ENCODE data around the gene LDLRAD4.

LDLRAD4 gene

GRCh38 chr18:13438507-13439056, 220.0 kb downstream of the LDLRAD4 start:
- Histone ChIP-seq H4K91ac (ENCODE audit: low read depth, low read length, poor library complexity) (no peak overlapping the region), H3K4me2 (ENCODE audit: insufficient read depth, low read length, poor library complexity, severe bottlenecking) (no peak overlapping the region)
- WGBS, 2 donors (ENCODE audit: extremely low coverage in 2 of 2, insufficient read length in 2 of 2, insufficient replicate concordance in 1 of 2) = no CpG with 5 or more reads among the region's 4 CpGs

GRCh38 chr18:13439461-13439860, 220.9 kb downstream of the LDLRAD4 start:
- H3K14ac ChIP-seq (ENCODE audit: low read length) = no peak overlapping the region
- no CpG with 5 or more reads among the region's 7 CpGs for WGBS, 2 donors (ENCODE audit: extremely low coverage in 2 of 2, insufficient read length in 2 of 2, insufficient replicate concordance in 1 of 2)
- peaks cover 0 to 6% (median 0%) of the 10 kb centered on the region in 3 experiments for H3K27me3 ChIP-seq (ENCODE audit: control insufficient read depth in 3 of 3, insufficient read depth in 3 of 3, low read depth in 1 of 3, low read length in 3 of 3)
- no peak overlapping the region for H2BK15ac ChIP-seq (ENCODE audit: low read length)
- no peaks in the 10 kb centered on the region for H3K4me1 ChIP-seq (ENCODE audit: control insufficient read depth in 2 of 2, insufficient read depth in 1 of 2, low read depth in 1 of 2, low read length in 2 of 2)
- DNase-seq (ENCODE audit: low spot score) = no peak
- H3K23ac ChIP-seq (ENCODE audit: low read depth, low read length, poor library complexity) = no peak overlapping the region
- no peak overlapping the region for H3K4ac ChIP-seq (ENCODE audit: low read length)
- no peaks in the 10 kb centered on the region for H3K9me3 ChIP-seq (replicated peaks in 1 of 2; ENCODE audit: control insufficient read depth in 2 of 2, insufficient read depth in 1 of 2, low read depth in 1 of 2, low read length in 2 of 2)
- no peak overlapping the region for H2BK5ac ChIP-seq (ENCODE audit: low read length)
- no peak overlapping the region for H3K9ac ChIP-seq (ENCODE audit: low read depth, low read length, poor library complexity)
- H3K27ac ChIP-seq (replicated peaks; ENCODE audit: low read length) = no peak overlapping the region
- H2AFZ ChIP-seq (ENCODE audit: low read length) = no peak overlapping the region
- H2BK120ac ChIP-seq (ENCODE audit: low read depth, low read length) = no peak overlapping the region
- H3K4me3 ChIP-seq (ENCODE audit: low read length in 2 of 2) = no peak overlapping the region
- no peak overlapping the region for H4K8ac ChIP-seq (ENCODE audit: low read depth, low read length)
- no peak overlapping the region for H3K4me2 ChIP-seq (ENCODE audit: insufficient read depth, low read length, poor library complexity, severe bottlenecking)
- no peak overlapping the region for H4K91ac ChIP-seq (ENCODE audit: low read depth, low read length, poor library complexity)
- H3K18ac ChIP-seq (ENCODE audit: low read length) = peak overlapping the region; percentile 59
- H2BK12ac ChIP-seq (ENCODE audit: low read length) = no peak overlapping the region
- no peak overlapping the region for H2AK5ac ChIP-seq (ENCODE audit: low read depth, low read length)
- no peaks in the 10 kb centered on the region for H3K36me3 ChIP-seq (replicated peaks in 1 of 2; ENCODE audit: control insufficient read depth in 2 of 2, insufficient read depth in 2 of 2, low read length in 2 of 2)
- H3K79me1 ChIP-seq (ENCODE audit: low read depth, low read length) = no peaks in the 10 kb centered on the region

More at GRCh38 chr18:13438507-13439056, 220.0 kb downstream of the LDLRAD4 start:
- Histone ChIP-seq H3K27me3 (ENCODE audit: control insufficient read depth in 3 of 3, insufficient read depth in 3 of 3, low read depth in 1 of 3, low read length in 3 of 3) (peaks cover 0 to 3% (median 0%) of the 10 kb centered on the region in 3 experiments), H3K9me3 (replicated peaks in 1 of 2; ENCODE audit: control insufficient read depth in 2 of 2, insufficient read depth in 1 of 2, low read depth in 1 of 2, low read length in 2 of 2) (no peaks in the 10 kb centered on the region), H2BK5ac (ENCODE audit: low read length) (no peak overlapping the region), H3K9ac (ENCODE audit: low read depth, low read length, poor library complexity) (no peak overlapping the region), H3K4me3 (ENCODE audit: low read length in 2 of 2) (no peak overlapping the region), H2AK5ac (ENCODE audit: low read depth, low read length) (no peak overlapping the region), H2AFZ (ENCODE audit: low read length) (no peak overlapping the region), H3K27ac (replicated peaks; ENCODE audit: low read length) (no peak overlapping the region), H3K79me1 (ENCODE audit: low read depth, low read length) (no peaks in the 10 kb centered on the region), H3K4ac (ENCODE audit: low read length) (no peak overlapping the region), H3K36me3 (replicated peaks in 1 of 2; ENCODE audit: control insufficient read depth in 2 of 2, insufficient read depth in 2 of 2, low read length in 2 of 2) (no peaks in the 10 kb centered on the region), H3K23ac (ENCODE audit: low read depth, low read length, poor library complexity) (no peak overlapping the region), H2BK120ac (ENCODE audit: low read depth, low read length) (no peak overlapping the region), H2BK15ac (ENCODE audit: low read length) (no peak overlapping the region), H3K4me1 (ENCODE audit: control insufficient read depth in 2 of 2, insufficient read depth in 1 of 2, low read depth in 1 of 2, low read length in 2 of 2) (no peaks in the 10 kb centered on the region), H3K18ac (ENCODE audit: low read length) (no peak overlapping the region), H2BK12ac (ENCODE audit: low read length) (no peak overlapping the region), H3K14ac (ENCODE audit: low read length) (no peak overlapping the region), H4K8ac (ENCODE audit: low read depth, low read length) (no peak overlapping the region)
- no peak for DNase-seq (ENCODE audit: low spot score)

- H2BK12ac ChIP-seq (ENCODE audit: low read length) = no peak overlapping the region
- H3K27me3 ChIP-seq (ENCODE audit: control insufficient read depth in 3 of 3, insufficient read depth in 3 of 3, low read depth in 1 of 3, low read length in 3 of 3) = peaks cover 0 to 15% (median 5%) of the 10 kb centered on the region in 3 experiments
- DNase-seq (ENCODE audit: low spot score) = no peak
- no peak overlapping the region for H3K14ac ChIP-seq (ENCODE audit: low read length)
- H3K23ac ChIP-seq (ENCODE audit: low read depth, low read length, poor library complexity) = no peak overlapping the region
- no peak overlapping the region for H4K91ac ChIP-seq (ENCODE audit: low read depth, low read length, poor library complexity)
- no peaks in the 10 kb centered on the region for H3K4me1 ChIP-seq (ENCODE audit: control insufficient read depth in 2 of 2, insufficient read depth in 1 of 2, low read depth in 1 of 2, low read length in 2 of 2)
- no peak overlapping the region for H2AK5ac ChIP-seq (ENCODE audit: low read depth, low read length)
- peak overlapping the region; percentile 12 for H2BK15ac ChIP-seq (ENCODE audit: low read length)
- H3K36me3 ChIP-seq (replicated peaks in 1 of 2; ENCODE audit: control insufficient read depth in 2 of 2, insufficient read depth in 2 of 2, low read length in 2 of 2) = peaks cover 0 to 2% of the 10 kb centered on the region in 2 donors
- WGBS, 2 donors (ENCODE audit: extremely low coverage in 2 of 2, insufficient read length in 2 of 2, insufficient replicate concordance in 1 of 2) = no CpG with 5 or more reads among the region's 25 CpGs
- H2BK120ac ChIP-seq (ENCODE audit: low read depth, low read length) = no peak overlapping the region
- H3K4ac ChIP-seq (ENCODE audit: low read length) = no peak overlapping the region
- H3K4me3 ChIP-seq (ENCODE audit: low read length in 2 of 2) = no peak overlapping the region
- no peak overlapping the region for H4K8ac ChIP-seq (ENCODE audit: low read depth, low read length)
- H3K27ac ChIP-seq (replicated peaks; ENCODE audit: low read length) = no peak overlapping the region
- no peak overlapping the region for H2AFZ ChIP-seq (ENCODE audit: low read length)
- peaks cover 0 to 1% of the 10 kb centered on the region in 2 donors for H3K9me3 ChIP-seq (replicated peaks in 1 of 2; ENCODE audit: control insufficient read depth in 2 of 2, insufficient read depth in 1 of 2, low read depth in 1 of 2, low read length in 2 of 2)
- H3K4me2 ChIP-seq (ENCODE audit: insufficient read depth, low read length, poor library complexity, severe bottlenecking) = no peak overlapping the region
- H2BK5ac ChIP-seq (ENCODE audit: low read length) = no peak overlapping the region
- H3K9ac ChIP-seq (ENCODE audit: low read depth, low read length, poor library complexity) = no peak overlapping the region
- H3K18ac ChIP-seq (ENCODE audit: low read length) = no peak overlapping the region
- peaks cover 3% of the 10 kb centered on the region for H3K79me1 ChIP-seq (ENCODE audit: low read depth, low read length)
Measured at GRCh38 chr18:13440277-13441248, 222.0 kb downstream of the LDLRAD4 start.

DNA sequence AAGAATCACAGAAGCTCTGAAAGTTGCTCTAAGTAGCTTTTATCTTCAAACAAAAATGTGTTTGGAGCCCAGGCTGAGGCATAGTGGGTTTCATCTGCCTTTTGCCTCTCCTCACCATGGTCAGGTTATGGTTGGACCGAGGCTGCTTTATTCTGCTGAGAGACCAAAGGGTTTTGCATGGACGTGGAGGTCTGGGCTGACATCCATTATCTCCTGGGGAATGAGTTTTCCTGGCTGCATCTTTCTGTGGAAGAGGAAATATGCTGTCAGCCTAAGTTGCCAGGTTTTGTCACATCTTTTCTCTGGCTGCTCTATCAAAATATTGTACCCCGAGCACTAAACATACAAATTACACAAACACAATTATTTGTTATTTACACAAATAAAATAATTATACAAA, 223.2 kb downstream of the LDLRAD4 start:
- H3K23ac ChIP-seq (ENCODE audit: low read depth, low read length, poor library complexity) = no peak overlapping the region
- H3K9me3 ChIP-seq (replicated peaks in 1 of 2; ENCODE audit: control insufficient read depth in 2 of 2, insufficient read depth in 1 of 2, low read depth in 1 of 2, low read length in 2 of 2) = peaks cover 0 to 1% of the 10 kb centered on the region in 2 donors
- no peak overlapping the region for H3K4ac ChIP-seq (ENCODE audit: low read length)
- no peak overlapping the region for H3K4me2 ChIP-seq (ENCODE audit: insufficient read depth, low read length, poor library complexity, severe bottlenecking)
- no peak overlapping the region for H4K8ac ChIP-seq (ENCODE audit: low read depth, low read length)
- H3K4me1 ChIP-seq (ENCODE audit: control insufficient read depth in 2 of 2, insufficient read depth in 1 of 2, low read depth in 1 of 2, low read length in 2 of 2) = peaks cover 0 to 4% of the 10 kb centered on the region in 2 donors
- H2BK12ac ChIP-seq (ENCODE audit: low read length) = no peak overlapping the region
- H3K4me3 ChIP-seq (ENCODE audit: low read length in 2 of 2) = no peak overlapping the region
- H2BK120ac ChIP-seq (ENCODE audit: low read depth, low read length) = no peak overlapping the region
- H2AK5ac ChIP-seq (ENCODE audit: low read depth, low read length) = no peak overlapping the region
- no peak overlapping the region for H2AFZ ChIP-seq (ENCODE audit: low read length)
- no peak overlapping the region for H2BK5ac ChIP-seq (ENCODE audit: low read length)
- H3K27me3 ChIP-seq (ENCODE audit: control insufficient read depth in 3 of 3, insufficient read depth in 3 of 3, low read depth in 1 of 3, low read length in 3 of 3) = peaks cover 0 to 27% (median 14%) of the 10 kb centered on the region in 3 experiments
- no peak for DNase-seq (ENCODE audit: low spot score)
- peaks cover 0 to 2% of the 10 kb centered on the region in 2 donors for H3K36me3 ChIP-seq (replicated peaks in 1 of 2; ENCODE audit: control insufficient read depth in 2 of 2, insufficient read depth in 2 of 2, low read length in 2 of 2)
- H3K18ac ChIP-seq (ENCODE audit: low read length) = no peak overlapping the region
- H3K9ac ChIP-seq (ENCODE audit: low read depth, low read length, poor library complexity) = no peak overlapping the region
- WGBS, 2 donors (ENCODE audit: extremely low coverage in 2 of 2, insufficient read length in 2 of 2, insufficient replicate concordance in 1 of 2) = no CpG with 5 or more reads among the region's 3 CpGs
- H4K91ac ChIP-seq (ENCODE audit: low read depth, low read length, poor library complexity) = no peak overlapping the region
- no peak overlapping the region for H3K27ac ChIP-seq (replicated peaks; ENCODE audit: low read length)
- H3K14ac ChIP-seq (ENCODE audit: low read length) = no peak overlapping the region
- H2BK15ac ChIP-seq (ENCODE audit: low read length) = no peak overlapping the region
- peaks cover 3% of the 10 kb centered on the region for H3K79me1 ChIP-seq (ENCODE audit: low read depth, low read length)
